Thoracic aorta (tissue), 2 donors: Measurements from ENCODE around the gene GSTO2. TPM values are rescaled to one million over a fixed set of nuclear protein-coding genes. Genes with fewer than 3 reads are reported as not detected.

Experiments used
- ATAC-seq: fragments of 150-250 bp; one replicate; pipeline ENCODE4 v1.8.0; 2017; ENCODE audit warnings: low read depth; ENCODE audit not compliant: insufficient number of reproducible peaks, low FRiP score
- DNase-seq: peaks from one replicate; pipeline ENCODE4 v3.0.0-alpha.2; 2020; ENCODE audit warnings: low spot score
- H3K27ac ChIP-seq, 2 donors: fragments of 200-600 bp; sonication (generic); 1 replicate in 1 of 2; 2 replicates in 1 of 2; pipeline ENCODE4 v1.5.1; 2016; ENCODE audit warnings: mild to moderate bottlenecking in 2 of 2, moderate library complexity in 2 of 2
- H3K27me3 ChIP-seq: fragments of 200-600 bp; sonication (generic); replicated peaks from 2 replicates; pipeline ENCODE4 v1.6.0; 2016; ENCODE audit warnings: mild to moderate bottlenecking; ENCODE audit not compliant: insufficient read depth
- H3K36me3 ChIP-seq: fragments of 200-600 bp; sonication (generic); one replicate; pipeline ENCODE4 v1.5.1; 2016
- H3K4me1 ChIP-seq, 2 donors: fragments of 200-600 bp; sonication (generic); 1 replicate in 1 of 2; 2 replicates in 1 of 2; pipeline versions ENCODE4 v1.5.1 to v1.6.0; 2016; ENCODE audit warnings: low read depth in 2 of 2, mild to moderate bottlenecking in 1 of 2; ENCODE audit not compliant: control insufficient read depth in 1 of 2
- H3K4me3 ChIP-seq: fragments of 200-600 bp; sonication (generic); 2 replicates; pipeline ENCODE4 v1.5.1; 2016; ENCODE audit warnings: mild to moderate bottlenecking
- H3K9me3 ChIP-seq: fragments of 200-600 bp; sonication (generic); 2 replicates; pipeline ENCODE4 v1.5.1; 2016
- CTCF ChIP-seq: fragments of 200-600 bp; sonication (generic); IDR thresholded peaks from one replicate; pipeline ENCODE4 v1.5.1; 2019; ENCODE audit warnings: antibody characterized with exemption
- total RNA-seq, 2 donors: library from RNA; depleted of rRNA; stranded (reverse); fragments of >200 nt; gene quantifications; one replicate each; pipeline versions ENCODE4 v1.1.0 to v1.2.3, GENCODE V29; 2016

GSTO2 gene
- total RNA-seq, 2 donors from 2014 or later, result 2.8 to 3.0 TPM

GRCh38 chr10:104317726-104318299 lies 48.8 kb downstream of the GSTO2 start:
- no peak for TF ChIP-seq CTCF
- Histone ChIP-seq H3K27me3 (no peaks in the 10 kb centered on the region), H3K4me3 (no peak overlapping the region), H3K9me3 (no peaks in the 10 kb centered on the region), H3K4me1 (peaks cover 53 to 63% of the 10 kb centered on the region in 2 donors), H3K27ac (peak overlapping the region in 1 of 2 donors; percentile 3), H3K36me3 (peaks cover 31% of the 10 kb centered on the region)
- ATAC-seq, result no peak
- DNase-seq, result no peak

GRCh38 chr10:104318326-104318725 lies 49.3 kb downstream of the GSTO2 start:
- Histone ChIP-seq H3K36me3 (peaks cover 26% of the 10 kb centered on the region), H3K4me1 (peaks cover 58 to 68% of the 10 kb centered on the region in 2 donors), H3K4me3 (no peak overlapping the region), H3K27me3 (no peaks in the 10 kb centered on the region), H3K9me3 (no peaks in the 10 kb centered on the region), H3K27ac (no peak overlapping the region)
- no peak for TF ChIP-seq CTCF
- ATAC-seq (no peak), DNase-seq (no peak)

GRCh38 chr10:104318810-104319741 lies 50.1 kb downstream of the GSTO2 start:
- H3K36me3 ChIP-seq, result peaks cover 19% of the 10 kb centered on the region
- peak overlapping the region; percentile 23 to 70 for H3K27ac ChIP-seq
- H3K4me3 ChIP-seq, result no peak overlapping the region
- no peaks in the 10 kb centered on the region for H3K9me3 ChIP-seq
- no peak for DNase-seq
- no peak for ATAC-seq
- TF ChIP-seq CTCF, result no peak
- peaks cover 65 to 76% of the 10 kb centered on the region in 2 donors for H3K4me1 ChIP-seq
- H3K27me3 ChIP-seq, result no peaks in the 10 kb centered on the region

- Histone ChIP-seq H3K36me3 (no peaks in the 10 kb centered on the region), H3K27me3 (no peaks in the 10 kb centered on the region), H3K4me1 (peaks cover 82 to 93% of the 10 kb centered on the region in 2 donors), H3K4me3 (no peak overlapping the region), H3K9me3 (no peaks in the 10 kb centered on the region), H3K27ac (peak overlapping the region; percentile 27 to 46)
- no peak for TF ChIP-seq CTCF
- DNase-seq (no peak), ATAC-seq (no peak)
Observed at GRCh38 chr10:104321226-104321625, 52.2 kb downstream of the GSTO2 start.

- Histone ChIP-seq H3K4me1 (peaks cover 85 to 96% of the 10 kb centered on the region in 2 donors), H3K4me3 (no peak overlapping the region), H3K27ac (peak overlapping the region; percentile 36 to 46), H3K27me3 (no peaks in the 10 kb centered on the region), H3K36me3 (no peaks in the 10 kb centered on the region), H3K9me3 (no peaks in the 10 kb centered on the region)
- ATAC-seq (no peak), DNase-seq (no peak)
- no peak for TF ChIP-seq CTCF
Observed at GRCh38 chr10:104321725-104322415, 52.9 kb downstream of the GSTO2 start.
